GM12878 (cell line): ENCODE results near the gene FAM47E. TPM values are rescaled to one million over a fixed set of nuclear protein-coding genes. Genes with fewer than 3 reads are reported as not detected.

Experiments
- ATAC-seq: fragments of 200-7000 bp; cut with Tn5 transposase; 3 replicates; pipeline ENCODE4 v1.9.1; 2020; ENCODE audit warnings: mild to moderate bottlenecking, moderate library complexity
- BruUV-seq: library from RNA; stranded (reverse); fragments of 400-500 nt; replicated peaks from 2 replicates; lab custom pipeline; 2021; lab: Mats Ljungman, UMichigan
- CTCF ChIA-PET: fragments of 300-600 bp; sonication (Branson Sonifier 250); formaldehyde crosslinking; extraction: SDS; loops from one replicate; lab custom pipeline; 2021; ENCODE audit warnings: inconsistent platforms; lab: Yijun Ruan, JAX
- POLR2A ChIA-PET: fragments of 350-600 bp; formaldehyde crosslinking; extraction: SDS; loops from one replicate; lab custom pipeline; 2021; ENCODE audit warnings: inconsistent platforms; lab: Charles Lee
- RAD21 ChIA-PET: fragments of 300-600 bp; sonication (Branson Sonifier 250); formaldehyde crosslinking; loops from one replicate; lab custom pipeline; 2023; ENCODE audit warnings: antibody characterized with exemption; ENCODE audit not compliant: unreplicated experiment; lab: Charles Lee
- SMC1A ChIA-PET: fragments of 300-600 bp; sonication (Branson Sonifier 250); formaldehyde crosslinking; loops from one replicate; lab custom pipeline; 2023; ENCODE audit not compliant: unreplicated experiment, uncharacterized antibody; lab: Charles Lee
- DNase-seq: peaks from one replicate; pipeline ENCODE4 v3.0.0-alpha.2; 2011; ENCODE audit warnings: low read depth, low spot score
- FAIRE-seq: peaks from 3 replicates; lab custom pipeline; 2011; peaks lifted over from hg19 to GRCh38; lab: Jason Lieb, UNC
- H2AFZ ChIP-seq: 2 replicates; pipeline ENCODE4 v1.6.0; 2011; ENCODE audit warnings: low read depth, low read length, control low read depth; ENCODE audit not compliant: control insufficient read depth
- H3K27ac ChIP-seq: 2 replicates; pipeline ENCODE4 v1.5.1; 2011; ENCODE audit warnings: control low read depth; ENCODE audit not compliant: control insufficient read depth, insufficient read depth
- H3K27me3 ChIP-seq, 2 experiments: replicated peaks in 1 of 2; 2 replicates each; pipeline versions ENCODE4 v1.6.0 to v1.6.1; 2011; ENCODE audit warnings: low read length in 1 of 2; ENCODE audit not compliant: control insufficient read depth in 2 of 2, insufficient read depth in 2 of 2
- H3K36me3 ChIP-seq, 2 experiments: 2 replicates each; pipeline ENCODE4 v1.5.1; 2011; ENCODE audit warnings: low read length in 1 of 2; ENCODE audit not compliant: control insufficient read depth in 2 of 2, insufficient read depth in 2 of 2
- H3K4me1 ChIP-seq: 2 replicates; pipeline ENCODE4 v1.6.1; 2011; ENCODE audit warnings: mild to moderate bottlenecking, low read length, moderate library complexity, mixed read lengths; ENCODE audit not compliant: control insufficient read depth, insufficient read depth
- H3K4me2 ChIP-seq: 2 replicates; pipeline ENCODE4 v1.6.0; 2011; ENCODE audit warnings: control low read depth; ENCODE audit not compliant: control insufficient read depth, insufficient read depth
- H3K4me3 ChIP-seq: fragments of 200-600 bp; sonication (generic); 2 replicates; pipeline ENCODE4 v1.5.1; 2016
- H3K79me2 ChIP-seq: 2 replicates; pipeline ENCODE4 v1.6.0; 2011; ENCODE audit warnings: low read length; ENCODE audit not compliant: control insufficient read depth, insufficient read depth
- H3K9ac ChIP-seq: 2 replicates; pipeline ENCODE4 v1.8.0; 2011; ENCODE audit warnings: low read length, control low read depth, mixed read lengths; ENCODE audit not compliant: control insufficient read depth, insufficient read depth
- H3K9me3 ChIP-seq: replicated peaks from 3 replicates; pipeline ENCODE4 v1.5.1; 2011; ENCODE audit warnings: mild to moderate bottlenecking, low read length; ENCODE audit not compliant: control insufficient read depth, insufficient read depth
- H4K20me1 ChIP-seq: 2 replicates; pipeline ENCODE4 v1.6.0; 2011; ENCODE audit not compliant: control insufficient read depth, insufficient read depth
- ATF2 ChIP-seq: IDR thresholded peaks from 2 replicates; pipeline ENCODE4 v1.6.1; 2012; ENCODE audit warnings: low read length, inconsistent platforms
- CEBPZ ChIP-seq: fragments of 150-350 bp; IDR thresholded peaks from 2 replicates; pipeline ENCODE4 v1.6.1; 2016; ENCODE audit warnings: low read depth, low read length
- EED ChIP-seq: sonication (generic); IDR thresholded peaks from 2 replicates; pipeline ENCODE4 v1.6.1; 2016; ENCODE audit warnings: antibody characterized with exemption, low read depth
- EZH2 ChIP-seq: IDR thresholded peaks from 2 replicates; pipeline ENCODE4 v1.6.1; 2012; ENCODE audit warnings: low read depth, mild to moderate bottlenecking, control low read depth, inconsistent platforms, low read length, borderline replicate concordance; ENCODE audit not compliant: control insufficient read depth
- GATAD2B ChIP-seq: fragments of 450-650 bp; conservative IDR thresholded peaks from 2 replicates; pipeline ENCODE4 v1.6.1; 2017; ENCODE audit warnings: low read depth, mild to moderate bottlenecking, moderate library complexity
- HCFC1 ChIP-seq: fragments of 150-350 bp; IDR thresholded peaks from 2 replicates; pipeline ENCODE4 v1.6.1; 2014; ENCODE audit warnings: low read length
- PKNOX1 ChIP-seq: fragments of 450-650 bp; IDR thresholded peaks from 2 replicates; pipeline ENCODE4 v1.6.1; 2016; ENCODE audit warnings: mild to moderate bottlenecking
- PRDM15 ChIP-seq: fragments of 450-650 bp; formaldehyde crosslinking; IDR thresholded peaks from 2 replicates; pipeline ENCODE4 v1.4.0; 2020; ENCODE audit warnings: mild to moderate bottlenecking, moderate library complexity
- SREBF2 ChIP-seq: IDR thresholded peaks from 2 replicates; pipeline ENCODE4 v1.6.1; 2012; ENCODE audit warnings: mild to moderate bottlenecking, low read length
- SRF ChIP-seq, 2 experiments: IDR thresholded peaks; 2 replicates each; pipeline ENCODE4 v1.6.1; 2011; ENCODE audit warnings: low read depth in 2 of 2, low read length in 2 of 2, mild to moderate bottlenecking in 1 of 2, moderate library complexity in 1 of 2
- TAF1 ChIP-seq: IDR thresholded peaks from 2 replicates; pipeline ENCODE4 v1.6.1; 2011; ENCODE audit warnings: mild to moderate bottlenecking, low read depth, low read length, borderline replicate concordance
- TCF7 ChIP-seq: IDR thresholded peaks from 2 replicates; pipeline ENCODE4 v1.6.1; 2014; ENCODE audit warnings: antibody characterized with exemption, borderline replicate concordance
- ZBTB33 ChIP-seq: fragments of 450-650 bp; IDR thresholded peaks from 2 replicates; pipeline ENCODE4 v1.6.1; 2017; ENCODE audit warnings: mild to moderate bottlenecking
- ZZZ3 ChIP-seq: IDR thresholded peaks from 2 replicates; pipeline ENCODE4 v1.6.1; 2011; ENCODE audit warnings: low read depth; ENCODE audit not compliant: control insufficient read depth, insufficient read length
- in situ Hi-C: fragments of 300-500 bp; cut with MboI; formaldehyde crosslinking; loops from 9 replicates; pipeline ENCODE4 v1.14.3; 2018; ENCODE audit warnings: mixed read lengths
- intact Hi-C: fragments of 100-400 bp; cut with micrococcal nuclease; formaldehyde crosslinking; loops from one replicate; pipeline ENCODE4 v1.14.2; 2022; ENCODE audit not compliant: unreplicated experiment
- polyA plus RNA-seq, 11 experiments: library from polyadenylated mRNA; depleted of rRNA in 4 of 11; unstranded in 6 of 11; stranded (reverse) in 5 of 11; fragments of >200 nt; fragmentation: Nextera tagmentation in 4 of 11; fragmentation: Illumina TruSeq in 1 of 11; extraction: Ambion mirVana in 4 of 11; extraction: Trizol in 1 of 11; gene quantifications; 1 replicate in 1 of 11; 2 replicates in 10 of 11; pipeline versions ENCODE4 v1.2.1 to v1.2.3, GENCODE V29; 2011 to 2016; ENCODE audit warnings: inconsistent platforms in 2 of 11, missing spikeins in 2 of 11, low read depth in 1 of 11
- total RNA-seq, 4 experiments: library from RNA; depleted of rRNA in 3 of 4; stranded (reverse); fragments of >200 nt in 3 of 4; fragmentation: Illumina TruSeq in 1 of 4; extraction: Trizol in 1 of 4; gene quantifications; 2 replicates each; pipeline versions ENCODE4 v1.2.1 to v1.2.3, GENCODE V29; 2013 to 2021

The FAM47E gene
- total and polyA plus RNA-seq, 10 of the 15 experiments (the other 5 are each of a cell fraction or from before 2014, with no cell fraction given) = 0.03 TPM; not detected in 9

GRCh38 chr4:76205476-76205875 lies 46.0 kb upstream of the FAM47E start:
- ChIA-PET RAD21 (no interaction called here), POLR2A (no interaction called here), SMC1A (no interaction called here), CTCF (no interaction called here)
- Histone ChIP-seq H3K9me3 (no peaks in the 10 kb centered on the region), H3K27ac (no peak overlapping the region), H2AFZ (no peak overlapping the region), H4K20me1 (no peaks in the 10 kb centered on the region), H3K36me3 (no peaks in the 10 kb centered on the region), H3K4me2 (no peak overlapping the region; the same call in 1 of the 2 replicates), H3K27me3 (no peaks in the 10 kb centered on the region), H3K4me3 (no peak overlapping the region), H3K9ac (no peak overlapping the region), H3K79me2 (peaks cover 2% of the 10 kb centered on the region), H3K4me1 (peaks cover 29% of the 10 kb centered on the region)
- intact Hi-C loops (no loop called here), in situ Hi-C loops (no loop called here)
- no peak for DNase-seq
- no TSS peak for BruUV-seq
- FAIRE-seq = no peak
- no peak for ATAC-seq
- no peak for TF ChIP-seq PRDM15 (CRISPR knock-in tag)
- no peak for TF ChIP-seq CEBPZ
- TF ChIP-seq GATAD2B = no peak
- no peak for TF ChIP-seq EED
- TF ChIP-seq ZZZ3 = no peak
- no peak for TF ChIP-seq SREBF2
- no peak for TF ChIP-seq TCF7
- TF ChIP-seq ZBTB33 = no peak
- TF ChIP-seq HCFC1 = no peak
- TF ChIP-seq ATF2 = no peak
- TF ChIP-seq TAF1 = no peak
- TF ChIP-seq PKNOX1 = no peak
- no peak for TF ChIP-seq EZH2
- TF ChIP-seq SRF (IDR thresholded peaks at IDR 0.05; ENCODE audit: low read depth in 2 of 2, low read length in 2 of 2) = no peak
